CD4-positive, alpha-beta T cell treated with Interleukin-4 for 1 hour (primary cell): ENCODE data around the gene PTBP3.
"Not testable (repeated sequence)": the region's sequence is repeated elsewhere in the genome, so short reads cannot be mapped to it uniquely, and the experiment has no call there.

Source experiments
- DNase-seq, 2 donors: peaks; one replicate each; pipeline ENCODE4 v3.0.0-alpha.2; 2020 to 2022

PTBP3 gene

GRCh38 chr9:112194969-112195431 is 138.4 kb downstream of the PTBP3 start:
- DNase-seq: no peak

- no peak for DNase-seq
These were observed 139.7 kb downstream of the PTBP3 start for GRCh38 chr9:112193572-112194288.

GRCh38 chr9:112190320-112190719 is 143.1 kb downstream of the PTBP3 start:
- not testable (repeated sequence) for DNase-seq

- no peak for DNase-seq
These were observed 144.5 kb downstream of the PTBP3 start for GRCh38 chr9:112188884-112189283.

- no peak for DNase-seq
These were observed 146.0 kb downstream of the PTBP3 start for GRCh38 chr9:112187404-112187803.

- DNase-seq: no peak
These were observed 146.7 kb downstream of the PTBP3 start for GRCh38 chr9:112186695-112187094.

GRCh38 chr9:112184946-112185345 is 148.5 kb downstream of the PTBP3 start:
- no peak for DNase-seq

- no peak for DNase-seq
These were observed 149.2 kb downstream of the PTBP3 start for GRCh38 chr9:112184221-112184620.

GRCh38 chr9:112180387-112180881 is 153.0 kb downstream of the PTBP3 start:
- DNase-seq: peak; percentile 47 to 72

GRCh38 chr9:112179816-112180215 is 153.6 kb downstream of the PTBP3 start:
- no peak for DNase-seq

- peak; percentile 35 to 55 for DNase-seq
These were observed 156.9 kb downstream of the PTBP3 start for GRCh38 chr9:112176524-112176923.

GRCh38 chr9:112175796-112176315 is 157.6 kb downstream of the PTBP3 start:
- no peak for DNase-seq

GRCh38 chr9:112174965-112175795 is 158.2 kb downstream of the PTBP3 start, which contains the start of gene SUSD1:
TSS of gene SUSD1 (minus strand) at chr9:112175297. CDS start at chr9:112175235, 62 bp downstream.
- peak; percentile 39 to 43 for DNase-seq

GRCh38 chr9:112174222-112174964 is 159.0 kb downstream of the PTBP3 start:
- peak; percentile 81 to 82 for DNase-seq

GRCh38 chr9:112173489-112174221 is 159.8 kb downstream of the PTBP3 start:
- DNase-seq: no peak

GRCh38 chr9:112170968-112171367 is 162.5 kb downstream of the PTBP3 start:
- no peak for DNase-seq

- no peak for DNase-seq
These were observed 163.2 kb downstream of the PTBP3 start for GRCh38 chr9:112170235-112170634.

- no peak for DNase-seq
These were observed 164.1 kb downstream of the PTBP3 start for GRCh38 chr9:112169368-112169767.

GRCh38 chr9:112168197-112168596 is 165.2 kb downstream of the PTBP3 start:
- DNase-seq: peak in 1 of 2 donors; percentile 25
